GM18873 (cell line): ENCODE measurements around the gene VPS52.

Experiments
- ATAC-seq: cut with Tn5 transposase; IDR thresholded peaks from one replicate; pipeline ENCODE4 v1.9.1; 2021; ENCODE audit warnings: mild to moderate bottlenecking, moderate library complexity, moderate number of reproducible peaks; ENCODE audit not compliant: unreplicated experiment, low FRiP score

VPS52 gene

GRCh38 chr6:33201935-33202334 is 69.7 kb downstream of the VPS52 start:
- no peak for ATAC-seq

GRCh38 chr6:33201147-33201545 is 70.5 kb downstream of the VPS52 start:
- ATAC-seq: no peak
